RWPE2 (cell line): Measurements from ENCODE around the gene FNIP1.

Experiments used
- ATAC-seq: fragments of 200-7000 bp; cut with Tn5 transposase; 3 replicates; pipeline ENCODE4 v1.9.1; 2021; ENCODE audit warnings: low read depth
- DNase-seq: peaks from one replicate; pipeline ENCODE4 v3.0.0-alpha.2; 2020; ENCODE audit warnings: low spot score
- H3K27ac ChIP-seq: fragments of 450-650 bp; 2 replicates; pipeline ENCODE4 v1.5.1; 2017; ENCODE audit warnings: mild to moderate bottlenecking; ENCODE audit not compliant: poor library complexity, severe bottlenecking
- H3K27me3 ChIP-seq: fragments of 250-450 bp; sonication (Bioruptor Pico); 2 replicates; pipeline ENCODE4 v1.5.1; 2021; ENCODE audit warnings: mild to moderate bottlenecking, moderate library complexity; ENCODE audit not compliant: insufficient read depth, poor library complexity, severe bottlenecking
- H3K36me3 ChIP-seq: fragments of 250-450 bp; sonication (Bioruptor Pico); 2 replicates; pipeline ENCODE4 v1.5.1; 2020; ENCODE audit warnings: low read depth, mild to moderate bottlenecking, moderate library complexity
- H3K4me1 ChIP-seq: fragments of 250-450 bp; sonication (Bioruptor Pico); 2 replicates; pipeline ENCODE4 v1.5.1; 2021; ENCODE audit warnings: mild to moderate bottlenecking, moderate library complexity; ENCODE audit not compliant: insufficient read depth, poor library complexity, severe bottlenecking
- H3K4me3 ChIP-seq: fragments of 250-450 bp; sonication (Bioruptor Pico); 2 replicates; pipeline ENCODE4 v1.5.1; 2021; ENCODE audit warnings: mild to moderate bottlenecking, moderate library complexity; ENCODE audit not compliant: severe bottlenecking
- H3K9me3 ChIP-seq: fragments of 250-450 bp; sonication (Bioruptor Pico); 2 replicates; pipeline ENCODE4 v1.5.1; 2021; ENCODE audit warnings: mild to moderate bottlenecking, moderate library complexity; ENCODE audit not compliant: severe bottlenecking
- TF ChIP-seq, protein P1 (sequence below): fragments of 450-650 bp; IDR thresholded peaks from one replicate; pipeline ENCODE4 v1.5.1; 2017; ENCODE audit warnings: mild to moderate bottlenecking, moderate library complexity; ENCODE audit not compliant: poor library complexity, severe bottlenecking

The FNIP1 gene

DNA sequence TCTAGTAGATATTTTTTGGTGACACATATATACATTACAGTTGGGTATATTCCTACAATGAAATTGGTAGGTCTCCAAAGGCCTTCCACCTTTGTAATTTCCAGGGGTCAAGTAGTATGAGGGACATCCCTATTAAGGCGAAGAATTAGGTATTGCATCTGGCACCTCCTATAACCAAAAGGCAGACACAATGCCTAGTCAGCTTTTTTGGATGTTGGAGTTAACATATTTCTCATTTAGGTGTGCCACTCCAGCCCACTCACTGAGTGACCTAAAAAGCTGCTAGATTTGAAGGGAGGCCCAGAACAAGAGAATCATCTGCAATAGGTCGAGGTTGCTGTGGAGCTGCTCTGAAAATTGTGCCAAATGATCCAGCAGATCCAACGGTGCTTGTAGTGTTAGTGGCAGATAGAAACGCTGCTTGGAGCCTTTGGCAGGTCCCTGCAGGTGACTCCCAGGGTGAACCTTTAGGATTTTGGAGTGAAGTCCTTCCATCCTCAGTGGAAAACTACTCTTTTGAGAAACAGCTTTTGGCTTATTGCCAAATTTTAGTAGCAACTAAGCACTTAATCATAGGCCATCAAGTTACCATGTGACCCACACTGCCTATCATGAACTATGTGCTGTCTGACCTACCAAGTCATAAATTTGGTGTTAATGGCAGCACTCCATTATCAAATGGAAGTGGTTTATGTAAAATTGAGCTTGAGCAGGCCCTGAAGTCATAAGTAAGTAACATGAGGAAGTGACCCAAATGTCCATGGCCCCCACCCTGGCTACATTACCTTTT is 15.7 kb upstream of the FNIP1 start:
- Histone ChIP-seq H3K27me3 (no peaks in the 10 kb centered on the region), H3K4me1 (no peaks in the 10 kb centered on the region), H3K9me3 (no peaks in the 10 kb centered on the region), H3K4me3 (no peak overlapping the region), H3K36me3 (no peaks in the 10 kb centered on the region), H3K27ac (no peak overlapping the region)
- TF ChIP-seq, protein P1, sequence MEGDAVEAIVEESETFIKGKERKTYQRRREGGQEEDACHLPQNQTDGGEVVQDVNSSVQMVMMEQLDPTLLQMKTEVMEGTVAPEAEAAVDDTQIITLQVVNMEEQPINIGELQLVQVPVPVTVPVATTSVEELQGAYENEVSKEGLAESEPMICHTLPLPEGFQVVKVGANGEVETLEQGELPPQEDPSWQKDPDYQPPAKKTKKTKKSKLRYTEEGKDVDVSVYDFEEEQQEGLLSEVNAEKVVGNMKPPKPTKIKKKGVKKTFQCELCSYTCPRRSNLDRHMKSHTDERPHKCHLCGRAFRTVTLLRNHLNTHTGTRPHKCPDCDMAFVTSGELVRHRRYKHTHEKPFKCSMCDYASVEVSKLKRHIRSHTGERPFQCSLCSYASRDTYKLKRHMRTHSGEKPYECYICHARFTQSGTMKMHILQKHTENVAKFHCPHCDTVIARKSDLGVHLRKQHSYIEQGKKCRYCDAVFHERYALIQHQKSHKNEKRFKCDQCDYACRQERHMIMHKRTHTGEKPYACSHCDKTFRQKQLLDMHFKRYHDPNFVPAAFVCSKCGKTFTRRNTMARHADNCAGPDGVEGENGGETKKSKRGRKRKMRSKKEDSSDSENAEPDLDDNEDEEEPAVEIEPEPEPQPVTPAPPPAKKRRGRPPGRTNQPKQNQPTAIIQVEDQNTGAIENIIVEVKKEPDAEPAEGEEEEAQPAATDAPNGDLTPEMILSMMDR, result no peak
- ATAC-seq (no peak), DNase-seq (no peak)

DNA sequence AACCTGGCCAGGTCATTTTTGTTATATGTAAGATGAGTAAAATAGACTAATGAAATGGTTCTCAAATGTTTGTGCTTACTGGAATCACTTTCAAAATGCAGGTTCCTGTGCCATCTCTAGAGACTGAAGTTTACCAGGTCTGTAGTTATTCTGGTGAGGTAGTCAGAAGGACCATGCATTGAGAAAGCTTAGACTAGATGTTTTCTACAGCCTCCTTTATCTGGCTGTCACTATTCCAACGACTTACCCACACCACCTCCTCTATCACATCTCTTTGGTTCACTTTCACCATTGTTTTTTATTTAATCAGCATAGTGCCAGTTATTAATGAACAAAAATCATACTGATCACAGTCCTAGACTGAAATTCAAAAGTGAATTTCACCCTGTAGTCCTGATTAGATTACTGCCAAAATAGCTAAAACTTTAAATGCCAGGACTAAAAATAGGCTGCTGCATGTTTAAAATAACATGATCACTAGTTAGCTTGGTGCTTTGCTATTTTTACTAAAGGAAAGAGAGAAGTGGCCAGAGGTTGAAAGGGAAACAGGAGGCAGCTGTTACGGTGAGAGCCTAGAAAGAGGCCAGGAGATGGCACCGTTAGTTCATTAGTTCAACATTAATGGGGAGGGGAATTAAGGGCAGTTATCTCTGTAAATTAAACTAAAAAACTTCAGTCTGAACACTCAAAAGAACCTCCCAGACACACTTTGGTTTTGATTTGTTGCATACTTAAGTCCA is 13.9 kb upstream of the FNIP1 start:
- Histone ChIP-seq H3K4me1 (no peaks in the 10 kb centered on the region), H3K9me3 (no peaks in the 10 kb centered on the region), H3K27me3 (no peaks in the 10 kb centered on the region), H3K36me3 (no peaks in the 10 kb centered on the region), H3K27ac (no peak overlapping the region), H3K4me3 (no peak overlapping the region)
- DNase-seq (no peak), ATAC-seq (no peak)
- TF ChIP-seq, protein P1, result peak; percentile 57

DNA sequence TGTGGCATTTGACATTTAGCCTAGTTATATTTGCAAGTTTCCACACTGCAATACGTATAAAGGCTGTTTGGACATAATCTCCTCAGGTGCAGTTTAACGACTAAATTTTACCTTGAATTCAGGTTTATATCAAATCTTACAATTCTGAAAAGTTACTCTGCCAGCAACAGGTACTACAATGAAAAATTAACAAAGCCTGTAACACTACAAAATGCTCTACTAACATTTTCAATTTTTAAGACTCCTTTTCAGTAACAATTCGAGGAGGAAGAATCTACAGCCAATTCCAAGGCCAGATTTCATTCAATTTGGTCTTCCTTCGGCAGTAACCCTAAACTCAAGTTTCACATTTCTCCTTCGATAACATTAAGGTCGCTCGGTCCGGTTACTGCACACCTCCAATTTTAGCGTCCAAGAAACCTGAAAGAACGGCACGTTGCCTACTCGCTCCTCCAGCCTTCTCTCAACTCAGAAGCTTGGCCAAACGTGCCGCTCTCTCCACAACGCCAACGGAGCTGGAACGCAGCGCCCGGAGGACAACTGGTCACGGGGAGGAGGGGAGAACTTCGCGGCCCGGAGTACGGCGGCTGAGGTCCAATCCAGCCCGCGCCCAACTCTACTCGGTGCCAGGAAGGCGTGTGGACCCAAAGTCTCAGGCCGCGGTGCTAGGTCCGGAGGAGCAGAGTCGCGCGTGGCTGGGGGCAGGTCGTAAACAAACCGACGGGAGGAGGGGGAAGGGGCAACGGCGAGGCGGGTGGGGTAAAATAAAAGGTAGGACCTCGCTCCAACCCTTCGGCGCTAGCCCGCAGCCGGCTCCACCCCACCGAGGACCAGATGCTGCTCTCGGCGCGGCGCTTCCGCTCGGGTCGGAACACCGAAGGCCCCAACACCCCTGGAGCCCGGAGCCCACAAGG is 681 bp downstream of the FNIP1 start:
- peak; percentile 47 for ATAC-seq
- peak; percentile 73 for DNase-seq

DNA sequence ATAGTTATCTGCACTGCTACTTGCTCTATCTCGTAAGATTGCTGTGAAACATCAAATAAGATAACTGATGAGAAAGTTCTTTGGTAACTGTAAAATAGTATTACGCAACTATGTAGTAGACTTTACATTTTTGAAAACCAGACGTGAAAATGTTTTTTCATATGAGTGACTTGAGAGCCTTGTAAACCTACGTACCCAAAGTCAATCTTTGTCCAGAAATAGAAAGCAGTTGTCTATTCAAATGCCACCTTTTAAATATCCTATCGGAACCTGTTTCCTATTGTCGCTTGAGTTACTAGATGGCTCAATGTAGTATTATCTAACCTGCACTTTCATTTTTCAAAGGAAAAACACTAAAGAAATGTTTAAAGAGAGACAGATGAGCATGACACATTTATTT is 1.6 kb downstream of the FNIP1 start:
- DNase-seq (no peak), ATAC-seq (no peak)
- H3K27ac ChIP-seq, result no peak overlapping the region
- H3K27me3 ChIP-seq, result no peaks in the 10 kb centered on the region
- H3K4me3 ChIP-seq, result peak overlapping the region; percentile 91
- H3K4me1 ChIP-seq, result peaks cover 8% of the 10 kb centered on the region
- TF ChIP-seq, protein P1, result no peak
- H3K36me3 ChIP-seq, result peaks cover 11% of the 10 kb centered on the region
- H3K9me3 ChIP-seq, result no peaks in the 10 kb centered on the region

More for the DNA sequence above, 681 bp downstream of the FNIP1 start:
- TF ChIP-seq, protein P1, result no peak
- Histone ChIP-seq H3K36me3 (peaks cover 11% of the 10 kb centered on the region), H3K27me3 (no peaks in the 10 kb centered on the region), H3K27ac (peak overlapping the region; percentile 58), H3K9me3 (no peaks in the 10 kb centered on the region), H3K4me3 (peak overlapping the region; percentile 91), H3K4me1 (peaks cover 8% of the 10 kb centered on the region)
